GM12878 (cell line): ENCODE results near the gene GYG2. TPM values are rescaled to one million over a fixed set of nuclear protein-coding genes. Genes with fewer than 3 reads are reported as not detected.

Experiments used
- ATAC-seq: fragments of 200-7000 bp; cut with Tn5 transposase; 3 replicates; pipeline ENCODE4 v1.9.1; 2020; ENCODE audit warnings: mild to moderate bottlenecking, moderate library complexity
- BruUV-seq: library from RNA; stranded (reverse); fragments of 400-500 nt; replicated peaks from 2 replicates; lab custom pipeline; 2021; lab: Mats Ljungman, UMichigan
- CTCF ChIA-PET: fragments of 300-600 bp; sonication (Branson Sonifier 250); formaldehyde crosslinking; extraction: SDS; loops from one replicate; lab custom pipeline; 2021; ENCODE audit warnings: inconsistent platforms; lab: Yijun Ruan, JAX
- POLR2A ChIA-PET: fragments of 350-600 bp; formaldehyde crosslinking; extraction: SDS; loops from one replicate; lab custom pipeline; 2021; ENCODE audit warnings: inconsistent platforms; lab: Charles Lee
- RAD21 ChIA-PET: fragments of 300-600 bp; sonication (Branson Sonifier 250); formaldehyde crosslinking; loops from one replicate; lab custom pipeline; 2023; ENCODE audit warnings: antibody characterized with exemption; ENCODE audit not compliant: unreplicated experiment; lab: Charles Lee
- SMC1A ChIA-PET: fragments of 300-600 bp; sonication (Branson Sonifier 250); formaldehyde crosslinking; loops from one replicate; lab custom pipeline; 2023; ENCODE audit not compliant: unreplicated experiment, uncharacterized antibody; lab: Charles Lee
- DNase-seq: peaks from one replicate; pipeline ENCODE4 v3.0.0-alpha.2; 2011; ENCODE audit warnings: low read depth, low spot score
- FAIRE-seq: peaks from 3 replicates; lab custom pipeline; 2011; peaks lifted over from hg19 to GRCh38; lab: Jason Lieb, UNC
- H2AFZ ChIP-seq: 2 replicates; pipeline ENCODE4 v1.6.0; 2011; ENCODE audit warnings: low read depth, low read length, control low read depth; ENCODE audit not compliant: control insufficient read depth
- H3K27ac ChIP-seq: 2 replicates; pipeline ENCODE4 v1.5.1; 2011; ENCODE audit warnings: control low read depth; ENCODE audit not compliant: control insufficient read depth, insufficient read depth
- H3K27me3 ChIP-seq, 2 experiments: replicated peaks in 1 of 2; 2 replicates each; pipeline versions ENCODE4 v1.6.0 to v1.6.1; 2011; ENCODE audit warnings: low read length in 1 of 2; ENCODE audit not compliant: control insufficient read depth in 2 of 2, insufficient read depth in 2 of 2
- H3K36me3 ChIP-seq, 2 experiments: 2 replicates each; pipeline ENCODE4 v1.5.1; 2011; ENCODE audit warnings: low read length in 1 of 2; ENCODE audit not compliant: control insufficient read depth in 2 of 2, insufficient read depth in 2 of 2
- H3K4me1 ChIP-seq: 2 replicates; pipeline ENCODE4 v1.6.1; 2011; ENCODE audit warnings: mild to moderate bottlenecking, low read length, moderate library complexity, mixed read lengths; ENCODE audit not compliant: control insufficient read depth, insufficient read depth
- H3K4me2 ChIP-seq: 2 replicates; pipeline ENCODE4 v1.6.0; 2011; ENCODE audit warnings: control low read depth; ENCODE audit not compliant: control insufficient read depth, insufficient read depth
- H3K4me3 ChIP-seq: fragments of 200-600 bp; sonication (generic); 2 replicates; pipeline ENCODE4 v1.5.1; 2016
- H3K79me2 ChIP-seq: 2 replicates; pipeline ENCODE4 v1.6.0; 2011; ENCODE audit warnings: low read length; ENCODE audit not compliant: control insufficient read depth, insufficient read depth
- H3K9ac ChIP-seq: 2 replicates; pipeline ENCODE4 v1.8.0; 2011; ENCODE audit warnings: low read length, control low read depth, mixed read lengths; ENCODE audit not compliant: control insufficient read depth, insufficient read depth
- H3K9me3 ChIP-seq: replicated peaks from 3 replicates; pipeline ENCODE4 v1.5.1; 2011; ENCODE audit warnings: mild to moderate bottlenecking, low read length; ENCODE audit not compliant: control insufficient read depth, insufficient read depth
- H4K20me1 ChIP-seq: 2 replicates; pipeline ENCODE4 v1.6.0; 2011; ENCODE audit not compliant: control insufficient read depth, insufficient read depth
- NR2C1 ChIP-seq: fragments of 450-650 bp; IDR thresholded peaks from 2 replicates; pipeline ENCODE4 v1.6.1; 2017; ENCODE audit warnings: antibody characterized with exemption, mild to moderate bottlenecking, moderate library complexity
- RAD21 ChIP-seq: IDR thresholded peaks from 2 replicates; pipeline ENCODE4 v1.6.1; 2011; ENCODE audit warnings: mild to moderate bottlenecking, low read depth, low read length, moderate library complexity; ENCODE audit not compliant: insufficient read depth
- ZNF384 ChIP-seq: IDR thresholded peaks from 2 replicates; pipeline ENCODE4 v1.6.1; 2012; ENCODE audit warnings: low read depth, mild to moderate bottlenecking, low read length, improper control_type of control experiment, borderline replicate concordance
- WGBS: methylation state at CpG from one replicate; pipeline ENCODE4 v1.1.6; 2016; ENCODE audit warnings: low lambda C conversion rate; ENCODE audit not compliant: insufficient replicate concordance, insufficient coverage; ENCODE audit errors: missing lambda C conversion rate; 5-methylcytosine and 5-hydroxymethylcytosine counted together
- in situ Hi-C: fragments of 300-500 bp; cut with MboI; formaldehyde crosslinking; loops from 9 replicates; pipeline ENCODE4 v1.14.3; 2018; ENCODE audit warnings: mixed read lengths
- intact Hi-C: fragments of 100-400 bp; cut with micrococcal nuclease; formaldehyde crosslinking; loops from one replicate; pipeline ENCODE4 v1.14.2; 2022; ENCODE audit not compliant: unreplicated experiment
- polyA plus RNA-seq, 11 experiments: library from polyadenylated mRNA; depleted of rRNA in 4 of 11; unstranded in 6 of 11; stranded (reverse) in 5 of 11; fragments of >200 nt; fragmentation: Nextera tagmentation in 4 of 11; fragmentation: Illumina TruSeq in 1 of 11; extraction: Ambion mirVana in 4 of 11; extraction: Trizol in 1 of 11; gene quantifications; 1 replicate in 1 of 11; 2 replicates in 10 of 11; pipeline versions ENCODE4 v1.2.1 to v1.2.3, GENCODE V29; 2011 to 2016; ENCODE audit warnings: inconsistent platforms in 2 of 11, missing spikeins in 2 of 11, low read depth in 1 of 11
- total RNA-seq, 4 experiments: library from RNA; depleted of rRNA in 3 of 4; stranded (reverse); fragments of >200 nt in 3 of 4; fragmentation: Illumina TruSeq in 1 of 4; extraction: Trizol in 1 of 4; gene quantifications; 2 replicates each; pipeline versions ENCODE4 v1.2.1 to v1.2.3, GENCODE V29; 2013 to 2021
- TF ChIP-seq, protein P1 (sequence below), 3 experiments: IDR thresholded peaks in 2 of 3; conservative IDR thresholded peaks in 1 of 3; 2 replicates each; pipeline ENCODE4 v1.5.1; 2011; ENCODE audit warnings: low read depth in 3 of 3, low read length in 3 of 3, mild to moderate bottlenecking in 3 of 3, control low read depth in 2 of 3, moderate library complexity in 2 of 3, inconsistent platforms in 1 of 3, mixed read lengths in 1 of 3; ENCODE audit not compliant: control insufficient read depth in 2 of 3, insufficient read depth in 1 of 3; ENCODE audit errors: extremely low read depth in 1 of 3

The GYG2 gene
- total and polyA plus RNA-seq, 10 of the 15 experiments (the other 5 are each of a cell fraction or from before 2014, with no cell fraction given): 0.05 TPM; not detected in 9

DNA sequence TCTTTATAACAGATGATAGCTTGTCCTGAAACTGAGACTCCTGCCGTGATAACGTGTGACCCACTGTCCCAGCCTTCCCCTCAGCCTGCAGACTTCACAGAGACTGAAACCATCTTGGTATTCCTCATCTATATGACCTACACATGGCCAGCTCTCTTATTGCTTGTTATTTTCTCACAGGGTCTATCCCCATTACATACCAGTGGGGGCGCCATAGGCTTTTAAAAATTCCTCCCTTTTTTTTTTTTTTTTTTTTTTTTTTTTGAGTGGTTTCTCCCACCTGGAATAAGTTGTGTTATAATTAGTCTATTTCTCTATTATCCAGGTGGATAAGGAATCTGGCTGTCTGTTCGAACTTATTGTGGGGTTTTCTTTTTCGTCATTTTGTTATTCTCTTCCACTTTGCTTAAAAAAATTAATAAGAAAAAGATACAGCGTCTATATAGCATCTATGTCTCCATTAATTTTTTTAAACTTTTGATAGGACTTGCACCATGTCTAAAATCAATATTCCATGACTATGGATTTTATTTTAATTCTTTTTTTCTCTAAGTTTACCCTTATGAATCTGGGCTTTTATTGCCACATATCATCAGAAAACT, 47.2 kb downstream of the GYG2 start:
- Histone ChIP-seq H4K20me1 (no peaks in the 10 kb centered on the region), H3K9ac (no peak overlapping the region), H2AFZ (no peak overlapping the region), H3K4me2 (no peak overlapping the region), H3K9me3 (no peaks in the 10 kb centered on the region), H3K27ac (no peak overlapping the region), H3K36me3 (no peaks in the 10 kb centered on the region), H3K27me3 (no peaks in the 10 kb centered on the region), H3K4me1 (no peaks in the 10 kb centered on the region), H3K4me3 (no peak overlapping the region), H3K79me2 (no peaks in the 10 kb centered on the region)
- no TSS peak for BruUV-seq
- ChIA-PET CTCF (interaction anchor here (0.6 kb wide), 1 partner anchor 14 kb away, joined by 3 read pairs; no protein-coding TSS in a partner anchor), POLR2A (no interaction called here), SMC1A (interaction anchor here (0.6 kb wide), 1 partner anchor 8 kb away, joined by 3 read pairs; no protein-coding TSS in a partner anchor), RAD21 (no interaction called here)
- TF ChIP-seq NR2C1 (no peak), ZNF384 (peak; percentile 50), RAD21 (0 out of 2 replicates have a peak, but pooled peaks have one; percentile 13)
- TF ChIP-seq, protein P1, sequence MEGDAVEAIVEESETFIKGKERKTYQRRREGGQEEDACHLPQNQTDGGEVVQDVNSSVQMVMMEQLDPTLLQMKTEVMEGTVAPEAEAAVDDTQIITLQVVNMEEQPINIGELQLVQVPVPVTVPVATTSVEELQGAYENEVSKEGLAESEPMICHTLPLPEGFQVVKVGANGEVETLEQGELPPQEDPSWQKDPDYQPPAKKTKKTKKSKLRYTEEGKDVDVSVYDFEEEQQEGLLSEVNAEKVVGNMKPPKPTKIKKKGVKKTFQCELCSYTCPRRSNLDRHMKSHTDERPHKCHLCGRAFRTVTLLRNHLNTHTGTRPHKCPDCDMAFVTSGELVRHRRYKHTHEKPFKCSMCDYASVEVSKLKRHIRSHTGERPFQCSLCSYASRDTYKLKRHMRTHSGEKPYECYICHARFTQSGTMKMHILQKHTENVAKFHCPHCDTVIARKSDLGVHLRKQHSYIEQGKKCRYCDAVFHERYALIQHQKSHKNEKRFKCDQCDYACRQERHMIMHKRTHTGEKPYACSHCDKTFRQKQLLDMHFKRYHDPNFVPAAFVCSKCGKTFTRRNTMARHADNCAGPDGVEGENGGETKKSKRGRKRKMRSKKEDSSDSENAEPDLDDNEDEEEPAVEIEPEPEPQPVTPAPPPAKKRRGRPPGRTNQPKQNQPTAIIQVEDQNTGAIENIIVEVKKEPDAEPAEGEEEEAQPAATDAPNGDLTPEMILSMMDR (IDR thresholded peaks at IDR 0.05 in 2 of 3, conservative IDR thresholded peaks at IDR 0.05 in 1 of 3; ENCODE audit: control insufficient read depth in 2 of 3, extremely low read depth in 1 of 3, insufficient read depth in 1 of 3, low read depth in 3 of 3, low read length in 3 of 3): peak; percentile 7 to 19 (median 18); a peak in 3 of 6 replicates
- FAIRE-seq: no peak
- no peak for DNase-seq
- intact Hi-C loops: no loop called here
- WGBS: 43% methylated on average over 6 of the region's 6 CpGs
- ATAC-seq: 0 out of 3 replicates have a peak, but pooled peaks have one; percentile 34
- in situ Hi-C loops: no loop called here
